H1 (cell line): ENCODE measurements around the gene MACROD2. TPM values are rescaled to one million over a fixed set of nuclear protein-coding genes. Genes with fewer than 3 reads are reported as not detected.

ENCODE experiments used
- CTCF ChIA-PET: fragments of 300-600 bp; sonication (Branson Sonifier 250); formaldehyde crosslinking; loops from one replicate; lab custom pipeline; 2021; ENCODE audit not compliant: partially characterized antibody; lab: Charles Lee
- POLR2A ChIA-PET: fragments of 300-600 bp; sonication (Branson Sonifier 250); formaldehyde crosslinking; loops from one replicate; lab custom pipeline; 2021; ENCODE audit warnings: inconsistent platforms; ENCODE audit not compliant: partially characterized antibody; lab: Charles Lee
- DNase-seq, 2 experiments: peaks; one replicate each; pipeline versions ENCODE4 v3.0.0 to v3.0.0-alpha.2; 2010 to 2022; ENCODE audit warnings: low spot score in 2 of 2, low read depth in 1 of 2, mixed read lengths in 1 of 2
- FAIRE-seq: peaks from 2 replicates; lab custom pipeline; 2011; peaks lifted over from hg19 to GRCh38; lab: Jason Lieb, UNC
- H2AFZ ChIP-seq: 2 replicates; pipeline ENCODE4 v1.8.1; 2012; ENCODE audit warnings: low read length, inconsistent platforms
- H2AK5ac ChIP-seq: 2 replicates; pipeline ENCODE4 v1.6.1; 2013; ENCODE audit warnings: low read depth, low read length
- H2BK120ac ChIP-seq: replicated peaks from 2 replicates; pipeline ENCODE3; 2013; ENCODE audit warnings: low read depth, low read length, inconsistent platforms
- H2BK12ac ChIP-seq: 2 replicates; pipeline ENCODE4 v1.6.1; 2013; ENCODE audit warnings: low read depth, low read length
- H2BK15ac ChIP-seq: 2 replicates; pipeline ENCODE4 v1.6.1; 2013; ENCODE audit warnings: low read length
- H2BK20ac ChIP-seq: 2 replicates; pipeline ENCODE4 v1.6.1; 2013; ENCODE audit warnings: low read length
- H2BK5ac ChIP-seq: 2 replicates; pipeline ENCODE4 v1.6.1; 2013; ENCODE audit warnings: low read depth, low read length
- H3K14ac ChIP-seq: 2 replicates; pipeline ENCODE4 v1.6.1; 2013; ENCODE audit warnings: inconsistent platforms; ENCODE audit not compliant: insufficient read length
- H3K18ac ChIP-seq: 2 replicates; pipeline ENCODE4 v1.6.1; 2013; ENCODE audit warnings: low read length; ENCODE audit errors: extremely low read depth
- H3K23ac ChIP-seq: 2 replicates; pipeline ENCODE4 v1.6.1; 2013; ENCODE audit warnings: inconsistent platforms; ENCODE audit not compliant: insufficient read length
- H3K23me2 ChIP-seq: 2 replicates; pipeline ENCODE4 v1.6.1; 2013; ENCODE audit warnings: low read depth, low read length
- H3K27ac ChIP-seq: 2 replicates; pipeline ENCODE4 v1.6.1; 2011; ENCODE audit warnings: low read depth, low read length, inconsistent platforms
- H3K27me3 ChIP-seq, 4 experiments: replicated peaks in 1 of 4; 1 replicate in 1 of 4; 2 replicates in 3 of 4; pipeline versions ENCODE4 v1.6.1 to v1.8.1; 2011 to 2013; ENCODE audit warnings: low read length in 3 of 4, mild to moderate bottlenecking in 3 of 4, inconsistent platforms in 2 of 4, mixed read lengths in 2 of 4, moderate library complexity in 1 of 4; ENCODE audit not compliant: control insufficient read depth in 3 of 4, insufficient read depth in 3 of 4; ENCODE audit errors: extremely low read depth in 1 of 4
- H3K36me3 ChIP-seq, 4 experiments: 2 replicates each; pipeline versions ENCODE4 v1.6.1 to v1.8.1; 2011 to 2013; ENCODE audit warnings: mild to moderate bottlenecking in 4 of 4, low read length in 3 of 4, moderate library complexity in 2 of 4, control low read depth in 1 of 4, inconsistent platforms in 1 of 4; ENCODE audit not compliant: insufficient read depth in 4 of 4, control insufficient read depth in 2 of 4
- H3K4ac ChIP-seq: replicated peaks from 2 replicates; pipeline ENCODE3; 2013; ENCODE audit warnings: low read length, low read depth, mixed read lengths, inconsistent platforms; ENCODE audit not compliant: insufficient read length
- H3K4me1 ChIP-seq, 4 experiments: replicated peaks in 1 of 4; 1 replicate in 1 of 4; 2 replicates in 3 of 4; pipeline versions ENCODE4 v1.6.1 to v1.8.1; 2011 to 2013; ENCODE audit warnings: low read length in 3 of 4, inconsistent platforms in 2 of 4, mixed read lengths in 1 of 4; ENCODE audit not compliant: insufficient read depth in 4 of 4, control insufficient read depth in 3 of 4
- H3K4me2 ChIP-seq, 2 experiments: 2 replicates each; pipeline versions ENCODE4 v1.6.1 to v1.8.1; 2011 to 2013; ENCODE audit warnings: low read depth in 2 of 2, low read length in 2 of 2, control low read depth in 1 of 2, inconsistent platforms in 1 of 2, mild to moderate bottlenecking in 1 of 2; ENCODE audit not compliant: insufficient read depth in 1 of 2
- H3K4me3 ChIP-seq, 4 experiments: fragments of 200-600, 300-600 bp in 1 of 4; sonication (generic), shearing (Covaris generic), sonication (Bioruptor Twin) in 1 of 4; 2 replicates each; pipeline versions ENCODE4 v1.5.1 to v1.8.1; 2011 to 2016; ENCODE audit warnings: low read length in 4 of 4, low read depth in 3 of 4, control low read depth in 2 of 4, inconsistent platforms in 2 of 4, mild to moderate bottlenecking in 2 of 4, mixed read lengths in 1 of 4, moderate library complexity in 1 of 4; ENCODE audit not compliant: insufficient read depth in 2 of 4; ENCODE audit errors: extremely low read depth in 1 of 4
- H3K56ac ChIP-seq: replicated peaks from 2 replicates; pipeline ENCODE3; 2013; ENCODE audit warnings: low read depth, mild to moderate bottlenecking, mixed read lengths, low read length, inconsistent platforms; ENCODE audit not compliant: insufficient read length
- H3K79me1 ChIP-seq: 2 replicates; pipeline ENCODE4 v1.6.1; 2013; ENCODE audit warnings: low read depth, low read length, control low read depth
- H3K79me2 ChIP-seq, 2 experiments: 2 replicates each; pipeline versions ENCODE4 v1.6.1 to v1.8.1; 2012 to 2013; ENCODE audit warnings: low read length in 2 of 2, mild to moderate bottlenecking in 2 of 2, inconsistent platforms in 1 of 2; ENCODE audit not compliant: insufficient read depth in 2 of 2, control insufficient read depth in 1 of 2
- H3K9ac ChIP-seq, 4 experiments: replicated peaks in 1 of 4; 1 replicate in 1 of 4; 2 replicates in 3 of 4; pipeline versions ENCODE4 v1.6.1 to v1.8.1; 2011 to 2013; ENCODE audit warnings: low read depth in 3 of 4, low read length in 3 of 4, control low read depth in 2 of 4, mild to moderate bottlenecking in 2 of 4, moderate library complexity in 2 of 4, inconsistent platforms in 1 of 4; ENCODE audit errors: extremely low read depth in 1 of 4
- H3K9me3 ChIP-seq, 2 experiments: 2 replicates each; pipeline versions ENCODE4 v1.6.1 to v1.8.1; 2012 to 2013; ENCODE audit warnings: mild to moderate bottlenecking in 2 of 2, moderate library complexity in 2 of 2, control low read depth in 1 of 2, inconsistent platforms in 1 of 2, low read depth in 1 of 2, low read length in 1 of 2, mixed read lengths in 1 of 2; ENCODE audit not compliant: insufficient read depth in 2 of 2
- H4K20me1 ChIP-seq, 2 experiments: replicated peaks in 1 of 2; 2 replicates each; pipeline versions ENCODE3 to v1.8.1; 2011 to 2013; ENCODE audit warnings: inconsistent platforms in 2 of 2, low read length in 2 of 2, mild to moderate bottlenecking in 1 of 2; ENCODE audit not compliant: insufficient read depth in 2 of 2, control insufficient read depth in 1 of 2
- H4K5ac ChIP-seq: 2 replicates; pipeline ENCODE4 v1.6.1; 2013; ENCODE audit warnings: low read length, low read depth, mixed read lengths, inconsistent platforms; ENCODE audit not compliant: insufficient read length
- H4K8ac ChIP-seq: 2 replicates; pipeline ENCODE4 v1.8.0; 2013; ENCODE audit warnings: mild to moderate bottlenecking, moderate library complexity, low read length, inconsistent platforms; ENCODE audit not compliant: insufficient read depth; ENCODE audit errors: extremely low read depth
- H4K91ac ChIP-seq: replicated peaks from 2 replicates; pipeline ENCODE3; 2013; ENCODE audit warnings: low read length, mixed read lengths, inconsistent platforms; ENCODE audit not compliant: insufficient read length
- ATF3 ChIP-seq: IDR thresholded peaks from 2 replicates; pipeline ENCODE4 v1.6.1; 2011; ENCODE audit warnings: low read depth, mild to moderate bottlenecking, low read length; ENCODE audit not compliant: insufficient read depth
- CHD2 ChIP-seq: IDR thresholded peaks from 2 replicates; pipeline ENCODE4 v1.6.1; 2012; ENCODE audit warnings: low read length, improper control_type of control experiment
- CREB1 ChIP-seq: IDR thresholded peaks from 2 replicates; pipeline ENCODE4 v1.6.1; 2012; ENCODE audit warnings: inconsistent platforms
- E2F6 ChIP-seq: IDR thresholded peaks from 2 replicates; pipeline ENCODE4 v1.6.1; 2012; ENCODE audit warnings: inconsistent platforms
- GTF2F1 ChIP-seq: IDR thresholded peaks from 2 replicates; pipeline ENCODE4 v1.6.1; 2012; ENCODE audit warnings: low read depth, low read length, improper control_type of control experiment, borderline replicate concordance
- HDAC2 ChIP-seq, 2 experiments: fragments of 300-600 bp in 1 of 2; sonication (generic) in 1 of 2; IDR thresholded peaks; 2 replicates each; pipeline ENCODE4 v1.6.1; 2011 to 2012; ENCODE audit warnings: low read depth in 2 of 2, low read length in 2 of 2, mild to moderate bottlenecking in 2 of 2, moderate library complexity in 2 of 2, borderline replicate concordance in 1 of 2, inconsistent platforms in 1 of 2
- JUND ChIP-seq: IDR thresholded peaks from 2 replicates; pipeline ENCODE4 v1.6.1; 2011; ENCODE audit warnings: mild to moderate bottlenecking, improper control_type of control experiment, low read length
- KDM1A ChIP-seq: fragments of 200-600, 300-600 bp; sonication (generic); IDR thresholded peaks from 2 replicates; pipeline ENCODE4 v1.7.1; 2016; ENCODE audit warnings: mild to moderate bottlenecking, low read length, borderline replicate concordance
- KDM5A ChIP-seq: fragments of 200-600 bp; IDR thresholded peaks from 2 replicates; pipeline ENCODE4 v1.7.1; 2012; ENCODE audit warnings: mild to moderate bottlenecking, low read length, inconsistent platforms, mixed read lengths
- POLR2AphosphoS5 ChIP-seq: IDR thresholded peaks from 2 replicates; pipeline ENCODE4 v1.6.1; 2011; ENCODE audit warnings: low read depth, low read length
- SAP30 ChIP-seq: fragments of 300-600 bp; sonication (generic); IDR thresholded peaks from 2 replicates; pipeline ENCODE4 v1.7.1; 2012; ENCODE audit warnings: low read length, moderate library complexity, mild to moderate bottlenecking, inconsistent platforms; ENCODE audit not compliant: insufficient read depth, insufficient replicate concordance
- SRF ChIP-seq: IDR thresholded peaks from 2 replicates; pipeline ENCODE4 v1.6.1; 2011; ENCODE audit warnings: mild to moderate bottlenecking, low read depth, low read length, moderate library complexity
- TAF7 ChIP-seq: optimal IDR thresholded peaks from 2 replicates; pipeline ENCODE3; 2011; ENCODE audit warnings: low read depth, mild to moderate bottlenecking, inconsistent platforms, low read length, moderate library complexity, borderline replicate concordance
- WGBS, 2 experiments: shearing (Covaris generic) in 1 of 2; methylation state at CpG; one replicate each; pipeline versions ENCODE4 v1.1.6 to v1.1.7; 2013 to 2015; ENCODE audit warnings: low lambda C conversion rate in 2 of 2, mixed read lengths in 2 of 2, inconsistent platforms in 1 of 2, low coverage in 1 of 2, missing lambda C conversion rate in 1 of 2; ENCODE audit not compliant: insufficient replicate concordance in 2 of 2, insufficient coverage in 1 of 2, insufficient read length in 1 of 2; ENCODE audit errors: extremely low coverage in 1 of 2, missing lambda C conversion rate in 1 of 2; 5-methylcytosine and 5-hydroxymethylcytosine counted together
- polyA plus RNA-seq, 7 experiments: library from polyadenylated mRNA; depleted of rRNA in 3 of 7; stranded (reverse) in 5 of 7; unstranded in 2 of 7; fragments of >200 nt in 5 of 7; fragments of 200-250 nt in 2 of 7; gene quantifications; 1 replicate in 5 of 7; 2 replicates in 1 of 7; 4 replicates in 1 of 7; pipeline versions ENCODE4 v1.2.1 to v1.2.3, GENCODE V29; 2011 to 2013; ENCODE audit warnings: missing spikeins in 2 of 7, mixed read lengths in 2 of 7
- total RNA-seq: library from RNA; stranded (reverse); fragmentation: NEBNext Ultra II Directional; extraction: Animal tissue kit (Norgen Biotek cat#: 25700); gene quantifications from 2 replicates; pipeline ENCODE4 v1.2.1, GENCODE V29; 2021

Gene MACROD2
- total and polyA plus RNA-seq, 2 of the 8 experiments (the other 6 are each of a cell fraction or from before 2014, with no cell fraction given), result 0.70 to 3.9 TPM

- no peak overlapping the region for H2AFZ ChIP-seq
- H3K4ac ChIP-seq, result no peak overlapping the region
- no peak overlapping the region for H3K23ac ChIP-seq
- no peak overlapping the region for H4K5ac ChIP-seq
- FAIRE-seq (no peak), DNase-seq (no peak)
- POLR2A ChIA-PET, result no interaction called here
- no peaks in the 10 kb centered on the region for H3K4me1 ChIP-seq
- no peaks in the 10 kb centered on the region for H3K23me2 ChIP-seq
- H3K9ac ChIP-seq, result no peak overlapping the region
- no peaks in the 10 kb centered on the region for H3K79me1 ChIP-seq
- H2AK5ac ChIP-seq, result no peak overlapping the region
- H4K91ac ChIP-seq, result no peak overlapping the region
- no peaks in the 10 kb centered on the region for H4K20me1 ChIP-seq
- no peak overlapping the region for H2BK20ac ChIP-seq
- no peak overlapping the region for H2BK120ac ChIP-seq
- WGBS, 2 experiments, result 90% methylated on average over 4 of the region's 4 CpGs; no CpG with 5 or more reads in 1 of the 2 experiments
- no peak overlapping the region for H3K4me3 ChIP-seq
- H3K9me3 ChIP-seq, result no peaks in the 10 kb centered on the region
- H2BK5ac ChIP-seq, result no peak overlapping the region
- H2BK15ac ChIP-seq, result no peak overlapping the region
- no peak overlapping the region for H3K14ac ChIP-seq
- no peaks in the 10 kb centered on the region for H3K27me3 ChIP-seq
- no peak overlapping the region for H2BK12ac ChIP-seq
- no peak overlapping the region for H3K18ac ChIP-seq
- H4K8ac ChIP-seq, result no peak overlapping the region
- H3K79me2 ChIP-seq, result no peaks in the 10 kb centered on the region
- H3K56ac ChIP-seq, result no peak overlapping the region
- no peak for TF ChIP-seq POLR2AphosphoS5
- no peak for TF ChIP-seq CHD2
- TF ChIP-seq KDM1A, result no peak
- TF ChIP-seq SRF, result no peak
- TF ChIP-seq CREB1, result no peak
- no peak for TF ChIP-seq JUND
- TF ChIP-seq ATF3, result no peak
- no peak for TF ChIP-seq GTF2F1
- no peak for TF ChIP-seq KDM5A
- TF ChIP-seq E2F6, result no peak
- no peak for TF ChIP-seq SAP30
- TF ChIP-seq HDAC2 (IDR thresholded peaks at IDR 0.05; ENCODE audit: borderline replicate concordance in 1 of 2, low read depth in 2 of 2, low read length in 2 of 2), result no peak
- no peak for TF ChIP-seq TAF7
- no peaks in the 10 kb centered on the region for H3K36me3 ChIP-seq
- no peak overlapping the region for H3K27ac ChIP-seq
- CTCF ChIA-PET, result no interaction called here
- H3K4me2 ChIP-seq, result no peak overlapping the region
Observed at GRCh38 chr20:14282140-14282539, 286.8 kb downstream of the MACROD2 start.
